GM13976 (cell line): ENCODE results near the gene ABCC6.

Experiments used
- DNase-seq: peaks from one replicate; pipeline ENCODE4 v3.0.0; 2012; ENCODE audit warnings: low spot score
- CTCF ChIP-seq: IDR thresholded peaks from 2 replicates; pipeline ENCODE4 v1.5.1; 2012; ENCODE audit warnings: borderline replicate concordance, mild to moderate bottlenecking; ENCODE audit not compliant: insufficient read depth; ENCODE audit errors: extremely low read depth, missing control alignments, control extremely low read depth
- in situ Hi-C: fragments of 300-500 bp; cut with MboI; formaldehyde crosslinking; loops from one replicate; pipeline ENCODE4 v1.12.0; 2022; ENCODE audit warnings: low sequenced_read_pairs, mixed read lengths, inconsistent platforms; ENCODE audit not compliant: unreplicated experiment

The ABCC6 gene

GRCh38 chr16:16168431-16168830 is 54.9 kb downstream of the ABCC6 start:
- no peak for TF ChIP-seq CTCF

GRCh38 chr16:16167927-16168326 is 55.4 kb downstream of the ABCC6 start:
- DNase-seq: no peak
- in situ Hi-C loops: loop anchor here (25.0 kb wide), 2 partner anchors 631 to 744 kb away; no protein-coding TSS in a partner anchor

More at GRCh38 chr16:16168431-16168830, 54.9 kb downstream of the ABCC6 start:
- in situ Hi-C loops: loop anchor here (25.0 kb wide), 2 partner anchors 631 to 744 kb away; no protein-coding TSS in a partner anchor
- no peak for DNase-seq

GRCh38 chr16:16166949-16167348 is 56.3 kb downstream of the ABCC6 start:
- no peak for DNase-seq
- in situ Hi-C loops: loop anchor here (25.0 kb wide), 2 partner anchors 630 to 745 kb away; no protein-coding TSS in a partner anchor
- no peak for TF ChIP-seq CTCF

More at GRCh38 chr16:16167927-16168326, 55.4 kb downstream of the ABCC6 start:
- no peak for TF ChIP-seq CTCF

- TF ChIP-seq CTCF: no peak
- in situ Hi-C loops: loop anchor here (25.0 kb wide), 2 partner anchors 629 to 746 kb away; no protein-coding TSS in a partner anchor
- no peak for DNase-seq
These were observed 57.2 kb downstream of the ABCC6 start for GRCh38 chr16:16166085-16166484.

- no peak for TF ChIP-seq CTCF
- DNase-seq: no peak
- in situ Hi-C loops: loop anchor here (25.0 kb wide), 2 partner anchors 627 to 748 kb away; no protein-coding TSS in a partner anchor
These were observed 59.1 kb downstream of the ABCC6 start for GRCh38 chr16:16164243-16164642.

- in situ Hi-C loops: loop anchor here (25.0 kb wide), 2 partner anchors 626 to 749 kb away; no protein-coding TSS in a partner anchor
- no peak for DNase-seq
- no peak for TF ChIP-seq CTCF
These were observed 59.7 kb downstream of the ABCC6 start for GRCh38 chr16:16163571-16163970.
